Stimulated activated CD8-positive, alpha-beta memory T cell treated with anti-CD3 and anti-CD28 coated beads, Interleukin-7, amount 100 ng/mL, for 24 hours (primary cell): Measurements from ENCODE around the gene AGBL4.
A peak's percentile ranks its signal among the peaks of the same experiment; 100 is the strongest.

Experiments used
- DNase-seq: peaks from one replicate; pipeline ENCODE4 v3.0.0-alpha.2; 2020; ENCODE audit warnings: low read depth

The AGBL4 gene

DNA sequence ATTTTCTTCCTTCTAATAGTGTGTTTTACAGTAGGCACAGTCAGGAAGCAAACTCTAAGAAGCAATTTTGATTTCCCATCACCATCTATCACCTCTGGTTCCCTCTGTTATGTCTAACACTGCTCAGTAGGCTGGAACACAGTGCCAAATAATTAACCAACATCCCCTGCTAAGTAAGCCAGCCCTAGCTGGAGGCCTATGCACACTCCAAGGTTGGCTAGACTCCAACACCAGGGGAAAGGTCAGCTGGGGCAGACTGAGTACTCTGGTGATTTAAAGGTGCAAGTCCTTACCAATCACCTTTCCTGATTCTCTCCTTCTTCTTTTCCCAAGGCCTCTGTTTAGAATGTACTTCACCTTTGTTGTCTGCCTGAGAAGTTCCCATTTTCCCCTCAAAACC, 1200.6 kb downstream of the AGBL4 start:
- no peak for DNase-seq

GRCh38 chr1:48820491-48820890, 1203.3 kb downstream of the AGBL4 start:
- no peak for DNase-seq

DNA sequence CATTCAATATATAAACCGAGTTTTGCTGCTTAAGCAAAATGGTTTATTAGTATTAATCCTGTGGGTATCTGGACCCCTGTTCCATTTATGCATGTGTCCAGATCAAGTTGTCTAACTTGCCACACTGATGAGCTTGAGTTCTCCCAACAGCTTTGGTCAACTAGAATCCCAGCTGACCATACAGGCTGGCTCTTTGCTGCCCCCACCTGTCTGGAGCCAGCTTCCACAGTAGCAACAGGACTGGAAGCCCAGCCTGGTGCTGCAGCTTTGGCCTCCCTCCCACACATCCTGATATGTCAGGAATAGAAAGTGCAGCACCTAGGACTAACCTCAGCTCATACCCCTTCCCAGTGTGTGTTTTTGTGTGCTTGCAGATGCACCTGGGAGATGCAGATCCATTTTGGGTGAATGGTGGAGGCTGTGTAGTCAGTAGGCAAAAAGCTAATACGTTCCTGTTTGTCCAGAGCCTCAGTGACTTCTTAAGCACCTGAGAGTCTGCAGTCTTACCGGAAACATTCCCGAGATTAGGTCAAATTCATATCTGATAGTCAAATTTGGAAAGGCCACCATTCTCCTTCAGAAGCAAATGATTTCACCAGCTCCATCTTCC, 1206.1 kb downstream of the AGBL4 start:
- no peak for DNase-seq

DNA sequence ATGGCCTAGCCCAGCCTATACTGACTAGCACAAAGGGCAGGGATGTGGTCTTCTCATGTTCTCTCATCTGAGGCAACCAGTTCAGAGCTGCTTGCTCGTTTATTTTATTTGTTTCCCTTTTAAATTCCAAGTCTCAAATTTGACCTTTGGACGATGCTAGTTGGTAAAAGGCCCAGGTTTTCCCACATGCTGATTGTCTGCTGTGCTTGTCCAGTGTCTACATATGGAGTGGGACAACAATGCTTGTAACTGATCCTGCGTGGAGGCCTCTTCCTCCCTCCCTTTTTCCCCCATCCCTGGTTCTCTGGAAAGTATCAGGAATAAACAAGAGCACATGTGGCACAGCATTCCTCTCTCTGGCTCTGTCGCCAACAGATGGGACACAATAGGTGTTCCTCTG, 1213.0 kb downstream of the AGBL4 start:
- no peak for DNase-seq

- DNase-seq, result no peak
These were observed 1215.3 kb downstream of the AGBL4 start for GRCh38 chr1:48808496-48808895.

DNA sequence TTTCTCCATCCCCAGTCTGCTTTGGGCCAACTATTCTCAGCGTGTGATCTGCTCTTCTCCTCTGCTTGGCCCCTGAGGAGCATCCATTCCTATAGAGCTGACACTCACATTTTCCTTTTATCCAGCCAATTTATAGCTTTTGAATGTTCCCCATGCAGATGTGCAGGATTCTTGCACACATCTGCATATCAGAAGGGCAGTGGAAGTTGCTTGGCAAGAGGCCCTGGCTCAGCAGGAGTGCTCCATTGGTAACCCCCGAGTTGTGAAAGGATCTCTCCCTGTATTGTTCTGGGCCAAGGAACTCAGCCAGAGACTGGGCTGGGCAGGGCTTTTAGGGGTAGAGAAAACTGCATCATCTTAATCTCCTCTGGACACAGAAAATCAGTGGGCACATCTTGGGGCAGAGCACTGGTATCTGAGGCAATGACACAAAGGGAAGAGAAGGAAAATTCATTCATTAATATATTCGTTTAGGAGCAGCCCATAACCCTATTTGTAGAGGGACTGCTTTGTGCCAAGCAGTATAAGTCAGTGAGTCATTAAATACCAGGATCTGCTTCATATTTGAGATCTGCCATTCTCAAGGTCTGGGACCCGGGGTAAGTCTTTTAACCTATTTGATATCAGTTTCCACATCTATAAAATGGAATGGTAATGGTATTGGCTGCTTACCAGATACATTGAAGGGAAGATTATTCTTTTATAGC, 1216.0 kb downstream of the AGBL4 start:
- DNase-seq, result no peak

GRCh38 chr1:48803474-48803873, 1220.3 kb downstream of the AGBL4 start:
- DNase-seq, result no peak

GRCh38 chr1:48794816-48795215, 1228.9 kb downstream of the AGBL4 start:
- no peak for DNase-seq

DNA sequence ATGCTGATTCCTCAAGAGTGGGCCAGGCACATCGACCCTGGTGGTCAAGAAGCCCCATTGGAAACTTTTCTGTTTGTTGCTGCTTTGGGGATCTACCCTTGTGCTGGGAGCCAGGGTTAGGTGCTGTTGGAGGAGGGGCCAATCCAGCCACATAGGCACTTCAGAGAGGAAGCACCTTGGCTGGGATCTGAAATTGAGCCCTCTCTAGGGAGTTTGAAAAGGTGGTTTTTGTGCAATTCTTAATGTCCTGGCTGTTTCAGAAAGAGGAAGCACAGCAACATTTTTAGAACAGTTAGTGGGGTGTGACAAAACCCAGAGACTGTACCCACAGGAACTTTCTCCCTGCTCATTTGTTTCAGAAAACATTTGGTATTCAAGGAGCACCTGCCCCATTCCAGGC, 1229.9 kb downstream of the AGBL4 start:
- no peak for DNase-seq

- no peak for DNase-seq
These were observed 1230.8 kb downstream of the AGBL4 start for GRCh38 chr1:48792961-48793360.

DNA sequence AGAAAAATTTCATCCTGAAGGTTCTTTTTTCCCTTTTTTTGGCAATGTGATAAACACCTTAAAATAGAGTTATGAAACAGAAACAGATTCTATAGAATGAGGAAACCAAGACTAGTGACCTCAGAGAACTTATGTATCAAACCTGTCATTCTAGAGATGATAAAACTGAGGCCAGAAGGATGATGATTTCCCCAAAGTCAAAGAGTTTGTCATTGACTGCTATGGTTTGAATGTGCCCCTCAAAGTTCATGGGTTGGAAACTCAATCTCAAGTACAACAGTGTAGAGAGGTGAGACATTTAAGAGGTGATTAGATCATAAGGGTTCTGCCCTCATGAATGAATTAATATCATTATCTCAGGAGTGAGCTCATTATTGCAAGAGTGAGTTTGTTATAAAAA, 1233.4 kb downstream of the AGBL4 start:
- DNase-seq, result no peak

DNA sequence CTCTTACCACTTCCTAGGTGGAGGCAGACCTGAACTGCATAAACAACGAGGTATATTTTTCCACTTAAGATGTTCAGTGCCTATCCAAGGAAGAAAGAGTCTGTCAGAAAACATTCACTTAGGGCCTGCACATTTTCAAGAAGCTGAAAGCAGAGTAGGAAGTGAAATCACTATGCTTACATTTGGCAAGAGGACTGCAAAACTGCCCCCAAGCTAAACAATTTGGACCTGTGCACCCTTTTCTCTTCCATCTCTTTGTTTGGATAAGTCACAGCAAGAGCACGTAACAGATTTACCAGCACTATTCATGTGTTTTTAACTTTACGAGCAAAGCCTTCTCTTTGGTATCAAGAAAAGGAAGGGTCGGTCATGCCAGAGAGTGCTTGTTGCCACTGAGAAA, 1233.9 kb downstream of the AGBL4 start:
- DNase-seq, result no peak

DNA sequence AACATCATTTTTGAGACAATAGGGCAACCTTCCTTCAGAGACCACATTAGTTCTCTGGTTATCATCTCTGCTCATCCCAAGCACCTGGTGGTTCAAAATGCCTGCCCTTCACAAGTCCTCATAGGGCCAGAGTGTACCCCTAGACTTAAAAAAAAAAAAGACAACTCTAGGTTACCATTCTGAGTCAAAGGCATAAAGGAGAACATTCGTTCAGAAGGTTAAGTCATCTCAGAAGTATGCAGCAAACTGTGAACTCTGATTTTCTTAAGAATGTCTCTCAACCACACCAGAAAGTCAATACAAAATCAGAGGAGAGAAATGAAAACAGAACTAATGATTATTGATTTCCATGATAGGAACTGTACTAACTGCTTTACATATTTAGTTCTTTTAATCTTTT, 1237.9 kb downstream of the AGBL4 start:
- no peak for DNase-seq

- DNase-seq, result no peak
These were observed 1239.5 kb downstream of the AGBL4 start for GRCh38 chr1:48784301-48784700.

DNA sequence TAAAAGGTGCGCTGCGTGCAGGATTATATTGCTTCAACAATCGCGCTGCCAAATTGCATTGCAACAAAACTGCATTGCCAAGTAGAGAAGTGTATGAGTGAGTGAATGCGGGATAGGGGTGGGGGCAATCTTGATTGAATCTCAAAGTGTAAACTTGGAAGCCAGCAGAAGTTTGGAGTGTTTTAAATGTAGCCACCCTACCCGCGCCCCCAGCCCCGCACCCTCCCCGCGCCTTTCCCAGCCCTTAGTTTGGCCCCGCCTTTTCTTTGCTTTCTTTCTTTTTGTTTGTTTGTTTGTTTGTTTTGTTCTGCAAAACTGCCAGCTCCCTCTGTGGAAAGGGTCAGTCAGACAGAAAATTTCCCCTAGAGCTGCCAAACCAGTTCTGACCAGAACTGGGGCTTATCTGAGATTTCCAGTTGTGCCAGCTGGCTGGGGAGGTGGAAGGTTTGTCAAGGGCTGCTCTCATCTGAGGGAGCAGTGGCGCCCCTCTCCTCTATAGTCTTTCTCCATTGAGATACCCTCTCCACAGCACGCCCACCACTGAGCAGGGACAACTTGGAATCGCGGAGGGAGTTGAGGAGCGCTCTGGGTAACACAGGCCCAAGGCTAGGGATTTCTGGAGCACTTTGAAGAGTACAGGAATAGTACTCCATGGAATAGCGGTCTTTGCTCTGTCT, 1246.4 kb downstream of the AGBL4 start:
- DNase-seq, result no peak

- peak; percentile 11 for DNase-seq
These were observed 1247.1 kb downstream of the AGBL4 start, which contains the start of gene BEND5 for GRCh38 chr1:48776393-48777218. BEND5 (minus strand) TSS chr1:48776891; CDS start chr1:48776831, 60 bp downstream.

GRCh38 chr1:48775831-48776392, 1247.8 kb downstream of the AGBL4 start:
- DNase-seq, result no peak

- DNase-seq, result no peak
These were observed 1250.6 kb downstream of the AGBL4 start for GRCh38 chr1:48773133-48773532.

- DNase-seq, result no peak
These were observed 1251.5 kb downstream of the AGBL4 start for GRCh38 chr1:48772211-48772610.

DNA sequence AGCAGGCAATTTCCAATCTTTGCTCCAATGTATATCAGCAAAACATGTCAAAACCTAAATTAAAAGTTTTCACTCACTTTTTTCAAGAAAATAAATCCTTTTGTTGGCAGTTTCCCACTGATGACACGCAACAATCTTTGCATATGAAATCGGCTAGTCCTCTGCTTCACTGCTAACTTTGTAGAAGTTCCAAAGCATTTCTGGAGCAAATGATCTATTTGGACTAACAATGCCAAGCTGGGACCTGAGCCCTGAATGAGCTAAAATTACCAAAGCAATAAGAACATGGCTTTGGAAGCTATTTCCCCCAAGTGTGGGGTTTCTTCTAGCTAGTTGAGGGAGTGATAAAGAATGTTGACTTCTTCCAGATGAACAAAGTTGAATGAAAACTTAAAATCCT, 1252.2 kb downstream of the AGBL4 start:
- DNase-seq, result no peak

- no peak for DNase-seq
These were observed 1255.7 kb downstream of the AGBL4 start for GRCh38 chr1:48767975-48768510.

GRCh38 chr1:48765335-48765734, 1258.4 kb downstream of the AGBL4 start:
- no peak for DNase-seq
